ENCODE results near the gene ADGRF5.

DNA sequence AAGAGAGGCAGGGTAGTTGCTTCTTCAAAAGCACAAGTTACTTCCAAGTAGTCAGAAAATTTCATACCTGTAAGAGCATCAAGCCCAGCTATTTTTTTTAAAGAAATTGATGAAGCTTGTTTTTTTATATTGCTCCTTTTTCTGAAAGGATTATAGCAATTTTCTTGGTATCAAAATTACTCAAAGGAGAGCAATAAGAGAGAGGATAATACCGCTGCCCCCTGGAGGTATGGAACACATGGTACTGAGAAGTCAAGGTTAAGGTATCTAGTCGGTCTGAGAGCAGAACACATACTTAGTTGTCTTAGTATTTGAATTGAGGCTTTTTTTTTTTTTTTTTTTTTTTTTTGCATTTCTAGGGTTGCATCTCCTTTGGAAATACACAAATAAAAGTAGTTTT lies 59.4 kb downstream of the ADGRF5 start:
- TF ChIP-seq, protein P1, sequence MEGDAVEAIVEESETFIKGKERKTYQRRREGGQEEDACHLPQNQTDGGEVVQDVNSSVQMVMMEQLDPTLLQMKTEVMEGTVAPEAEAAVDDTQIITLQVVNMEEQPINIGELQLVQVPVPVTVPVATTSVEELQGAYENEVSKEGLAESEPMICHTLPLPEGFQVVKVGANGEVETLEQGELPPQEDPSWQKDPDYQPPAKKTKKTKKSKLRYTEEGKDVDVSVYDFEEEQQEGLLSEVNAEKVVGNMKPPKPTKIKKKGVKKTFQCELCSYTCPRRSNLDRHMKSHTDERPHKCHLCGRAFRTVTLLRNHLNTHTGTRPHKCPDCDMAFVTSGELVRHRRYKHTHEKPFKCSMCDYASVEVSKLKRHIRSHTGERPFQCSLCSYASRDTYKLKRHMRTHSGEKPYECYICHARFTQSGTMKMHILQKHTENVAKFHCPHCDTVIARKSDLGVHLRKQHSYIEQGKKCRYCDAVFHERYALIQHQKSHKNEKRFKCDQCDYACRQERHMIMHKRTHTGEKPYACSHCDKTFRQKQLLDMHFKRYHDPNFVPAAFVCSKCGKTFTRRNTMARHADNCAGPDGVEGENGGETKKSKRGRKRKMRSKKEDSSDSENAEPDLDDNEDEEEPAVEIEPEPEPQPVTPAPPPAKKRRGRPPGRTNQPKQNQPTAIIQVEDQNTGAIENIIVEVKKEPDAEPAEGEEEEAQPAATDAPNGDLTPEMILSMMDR (IDR thresholded peaks at IDR 0.05; ENCODE audit: low read depth, low read length): no peak
- no peak for TF ChIP-seq EZH2phosphoT487 (IDR thresholded peaks at IDR 0.05; ENCODE audit: low read depth)
